Gastroesophageal sphincter (tissue), 4 donors: Measurements from ENCODE around the gene DIRAS3. TPM values are rescaled to one million over a fixed set of nuclear protein-coding genes. Genes with fewer than 3 reads are reported as not detected.

Experiments
- ATAC-seq: fragments of 150-250 bp; one replicate; pipeline ENCODE4 v1.9.1; 2016; ENCODE audit warnings: mild to moderate bottlenecking, moderate library complexity
- H3K27ac ChIP-seq, 4 donors: fragments of 200-600 bp; sonication (generic) in 3 of 4; 1 replicate in 3 of 4; 2 replicates in 1 of 4; pipeline ENCODE4 v1.5.1; 2016 to 2019
- H3K27me3 ChIP-seq: fragments of 200-600 bp; sonication (generic); one replicate; pipeline ENCODE4 v1.5.1; 2019
- H3K36me3 ChIP-seq, 2 donors: fragments of 200-600 bp; sonication (generic); one replicate each; pipeline ENCODE4 v1.5.1; 2019; ENCODE audit warnings: control low read depth in 1 of 2
- H3K4me1 ChIP-seq, 3 donors: fragments of 200-600 bp; sonication (generic); 1 replicate in 2 of 3; 2 replicates in 1 of 3; pipeline ENCODE4 v1.5.1; 2016 to 2019; ENCODE audit warnings: control low read depth in 2 of 3
- H3K4me3 ChIP-seq, 2 donors: fragments of 200-600 bp; sonication (generic); one replicate each; pipeline ENCODE4 v1.5.1; 2019; ENCODE audit warnings: mild to moderate bottlenecking in 1 of 2, moderate library complexity in 1 of 2
- H3K9me3 ChIP-seq, 3 donors: fragments of 200-600 bp; sonication (generic); one replicate each; pipeline ENCODE4 v1.5.1; 2017 to 2019; ENCODE audit warnings: control low read depth in 2 of 3
- CTCF ChIP-seq, 4 experiments: fragments of 200-600 bp in 2 of 4; fragments of 450-650 bp in 2 of 4; sonication (generic) in 1 of 4; IDR thresholded peaks; one replicate each; pipeline ENCODE4 v1.5.1; 2017 to 2019; ENCODE audit warnings: antibody characterized with exemption in 4 of 4, mild to moderate bottlenecking in 2 of 4, moderate library complexity in 2 of 4
- EP300 ChIP-seq: sonication (generic); formaldehyde crosslinking; IDR thresholded peaks from one replicate; pipeline ENCODE4 v1.6.1; 2017; ENCODE audit warnings: antibody characterized with exemption, mild to moderate bottlenecking
- POLR2A ChIP-seq, 2 donors: fragments of 450-650 bp; IDR thresholded peaks; one replicate each; pipeline ENCODE4 v1.6.1; 2017; ENCODE audit warnings: antibody characterized with exemption in 2 of 2, mild to moderate bottlenecking in 2 of 2, moderate library complexity in 1 of 2
- POLR2AphosphoS5 ChIP-seq: sonication (generic); formaldehyde crosslinking; IDR thresholded peaks from one replicate; pipeline ENCODE4 v1.6.1; 2017; ENCODE audit warnings: antibody characterized with exemption
- WGBS, 2 donors: methylation state at CpG; one replicate each; pipeline ENCODE4 v1.1.5; 2018; ENCODE audit warnings: low coverage in 1 of 2; 5-methylcytosine and 5-hydroxymethylcytosine counted together
- total RNA-seq, 4 donors: library from RNA; depleted of rRNA; stranded (reverse); fragments of >200 nt; gene quantifications; one replicate each; pipeline ENCODE4 v1.1.0, GENCODE V29; 2016

The DIRAS3 gene
- total RNA-seq, 4 donors from 2014 or later = 0.47 to 6.2 (median 3.6) TPM

- H3K27ac ChIP-seq = no peak overlapping the region
- H3K4me1 ChIP-seq = no peaks in the 10 kb centered on the region
- ATAC-seq = no peak
- H3K27me3 ChIP-seq = no peaks in the 10 kb centered on the region
- no peaks in the 10 kb centered on the region for H3K9me3 ChIP-seq
- TF ChIP-seq POLR2A (IDR thresholded peaks at IDR 0.05) = no peak
- TF ChIP-seq EP300 = no peak
- TF ChIP-seq POLR2AphosphoS5 = no peak
- TF ChIP-seq CTCF (IDR thresholded peaks at IDR 0.05) = no peak
- WGBS, 2 donors = 50 to 86% methylated on average over 1 to 3 of the region's 3 CpGs
- no peaks in the 10 kb centered on the region for H3K36me3 ChIP-seq
- no peak overlapping the region for H3K4me3 ChIP-seq
Measured at GRCh38 chr1:68028566-68028965, 21.9 kb downstream of the DIRAS3 start.

- ATAC-seq = no peak
- Histone ChIP-seq H3K36me3 (no peaks in the 10 kb centered on the region), H3K27me3 (no peaks in the 10 kb centered on the region), H3K9me3 (no peaks in the 10 kb centered on the region), H3K4me1 (no peaks in the 10 kb centered on the region), H3K27ac (no peak overlapping the region), H3K4me3 (no peak overlapping the region)
- TF ChIP-seq POLR2AphosphoS5 (no peak), EP300 (no peak), CTCF (IDR thresholded peaks at IDR 0.05) (no peak), POLR2A (IDR thresholded peaks at IDR 0.05) (no peak)
- 87 to 91% methylated on average over 2 of the region's 2 CpGs for WGBS, 2 donors
Measured at GRCh38 chr1:68024635-68025338, 25.6 kb downstream of the DIRAS3 start.

DNA sequence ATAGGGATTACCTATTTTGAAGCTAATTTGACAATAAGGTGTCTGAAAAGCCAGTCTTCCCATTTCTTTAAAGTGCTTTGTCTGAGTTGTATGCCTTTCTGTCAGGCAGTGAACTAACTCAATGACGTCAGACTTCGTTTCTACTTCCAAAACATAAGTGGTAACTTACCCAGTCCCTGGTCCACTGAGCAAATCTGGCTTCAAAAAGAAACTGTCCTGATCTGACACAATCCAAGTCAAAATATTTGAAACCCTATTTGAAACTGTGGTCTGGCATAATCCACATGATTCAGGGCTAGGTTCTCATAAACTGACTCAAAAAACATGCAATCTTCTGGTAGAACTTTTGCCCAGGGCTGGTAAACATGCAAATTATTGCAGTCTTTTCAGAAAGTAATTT, 34.0 kb downstream of the DIRAS3 start:
- no peaks in the 10 kb centered on the region for H3K9me3 ChIP-seq
- no peaks in the 10 kb centered on the region for H3K36me3 ChIP-seq
- ATAC-seq = no peak
- no peaks in the 10 kb centered on the region for H3K4me1 ChIP-seq
- no peaks in the 10 kb centered on the region for H3K27me3 ChIP-seq
- H3K4me3 ChIP-seq = no peak overlapping the region
- 63 to 66% methylated on average over 2 of the region's 2 CpGs for WGBS, 2 donors
- H3K27ac ChIP-seq = no peak overlapping the region
- TF ChIP-seq POLR2AphosphoS5 (no peak), POLR2A (IDR thresholded peaks at IDR 0.05) (no peak), CTCF (IDR thresholded peaks at IDR 0.05) (no peak)

GRCh38 chr1:68015971-68016370, 34.5 kb downstream of the DIRAS3 start:
- WGBS, 2 donors = 88 to 90% methylated on average over 3 of the region's 3 CpGs

More at GRCh38 chr1:68015971-68016370, 34.5 kb downstream of the DIRAS3 start:
- no peaks in the 10 kb centered on the region for H3K9me3 ChIP-seq
- no peaks in the 10 kb centered on the region for H3K36me3 ChIP-seq
- ATAC-seq = no peak
- no peaks in the 10 kb centered on the region for H3K27me3 ChIP-seq
- no peaks in the 10 kb centered on the region for H3K4me1 ChIP-seq
- no peak overlapping the region for H3K4me3 ChIP-seq
- H3K27ac ChIP-seq = no peak overlapping the region
- TF ChIP-seq CTCF (IDR thresholded peaks at IDR 0.05) (no peak), POLR2A (IDR thresholded peaks at IDR 0.05) (no peak), POLR2AphosphoS5 (no peak), EP300 (no peak)
